Amygdala (tissue), 56 donors: ENCODE results near the gene OR52B2.

Experiments
- DNase-seq, 56 donors: peaks; one replicate each; lab custom pipeline; 2025; lab: John Stamatoyannopoulos, UW

OR52B2 gene

DNA sequence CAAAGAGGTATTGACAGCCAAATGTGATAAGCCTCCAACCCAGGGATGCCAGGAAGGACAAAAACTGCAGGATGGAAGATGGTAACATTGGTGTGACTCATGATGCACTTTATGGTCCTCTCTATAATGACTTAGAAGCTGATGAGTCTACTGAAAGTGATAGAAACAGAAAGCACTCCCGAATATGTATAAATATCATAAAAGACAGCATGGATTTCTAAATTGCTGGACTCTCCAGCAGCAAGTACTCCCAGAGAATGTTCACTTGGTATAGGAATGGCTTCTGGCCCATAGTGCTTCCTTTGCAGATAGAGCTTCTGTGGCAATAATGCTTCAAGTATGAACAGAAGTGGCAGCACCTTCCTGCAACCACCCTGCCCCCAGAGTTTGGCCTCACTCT is at the start of gene OR52B2:
OR52B2 (minus strand) TSS at position 101 of the 400 bp plus-strand sequence; CDS start at position 101, 0 bp downstream.
- DNase-seq, result no peak

DNA sequence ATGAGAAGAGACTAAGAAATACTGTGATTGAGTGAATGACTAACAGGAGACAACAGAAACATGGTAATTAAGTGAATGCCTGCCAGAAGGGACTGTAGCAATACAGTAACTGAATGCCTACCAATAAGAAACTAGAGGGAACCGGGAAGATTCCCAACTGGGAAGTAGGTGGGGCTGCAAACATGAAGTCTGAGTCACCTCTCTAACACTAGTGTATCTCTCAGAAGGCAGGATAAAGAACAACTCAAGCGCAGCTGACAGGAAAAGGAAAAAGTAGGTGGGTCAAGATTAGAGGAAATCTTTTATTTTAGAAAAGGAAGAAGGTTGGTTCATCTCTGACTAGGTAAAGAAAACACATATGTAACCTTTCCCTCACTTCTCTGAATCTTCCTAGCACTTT is 49.2 kb upstream of the OR52B2 start:
- peak in 1 of 56 donors; percentile 5 for DNase-seq

DNA sequence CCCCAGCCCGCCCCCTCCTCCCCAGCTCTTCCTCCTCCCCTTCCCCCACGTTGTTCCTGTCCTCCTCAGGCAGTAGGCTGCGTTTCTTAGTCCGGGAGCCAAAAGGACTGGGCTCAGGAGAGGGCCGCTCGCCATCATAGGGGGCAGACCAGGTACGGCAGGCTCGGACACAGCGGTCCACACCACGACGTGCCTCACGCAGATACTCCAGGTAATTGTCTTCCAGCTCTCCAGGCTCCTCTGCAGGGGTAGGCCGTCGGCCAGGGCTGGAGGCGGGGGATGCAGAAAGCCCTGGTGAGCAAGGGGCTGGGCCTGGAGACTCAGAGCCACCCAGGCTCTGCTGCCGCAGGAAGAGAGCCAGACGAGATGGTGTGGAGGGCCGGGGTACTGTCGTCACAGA is 47.6 kb upstream of the OR52B2 start:
- DNase-seq, result no peak

DNA sequence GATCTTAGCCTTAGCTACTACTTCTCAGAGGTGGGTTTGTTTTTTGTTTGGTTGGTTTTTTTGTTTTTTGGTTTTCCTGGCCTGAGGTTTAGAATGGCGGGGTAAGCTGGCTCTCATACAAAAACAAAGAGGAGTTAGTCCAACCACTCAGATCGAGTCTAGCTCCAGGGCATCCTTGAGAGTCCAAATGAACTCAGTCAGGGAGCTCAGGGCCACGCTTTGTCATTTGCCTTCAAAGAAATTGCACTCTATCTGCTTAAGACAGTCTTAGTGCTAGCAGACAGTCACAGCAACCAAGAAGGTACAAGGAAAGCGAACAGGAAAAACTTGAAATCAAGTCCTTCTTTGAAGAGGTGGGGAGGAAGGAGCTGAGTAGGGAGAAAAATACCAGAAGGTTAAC is 46.4 kb upstream of the OR52B2 start:
- no peak for DNase-seq

DNA sequence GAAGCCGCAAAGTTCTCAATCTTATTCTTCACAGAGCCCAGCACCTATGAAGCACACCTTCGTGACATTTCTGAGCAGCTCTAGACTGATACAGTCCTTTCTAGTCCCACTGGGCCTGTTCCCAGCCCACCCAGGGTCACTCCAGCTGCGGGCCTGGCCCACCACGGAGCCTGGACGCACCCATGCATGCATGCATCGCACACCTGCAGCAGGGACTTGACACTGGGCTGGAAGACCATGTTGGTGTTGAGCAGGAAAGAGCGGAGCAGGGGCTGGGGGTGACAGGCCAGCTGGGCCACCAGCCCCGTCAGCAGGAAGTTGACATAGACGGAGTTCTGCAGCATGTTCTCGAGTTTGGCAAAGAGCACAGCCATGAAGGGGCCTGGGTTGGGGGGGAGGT is 44.4 kb upstream of the OR52B2 start:
- DNase-seq, result no peak

DNA sequence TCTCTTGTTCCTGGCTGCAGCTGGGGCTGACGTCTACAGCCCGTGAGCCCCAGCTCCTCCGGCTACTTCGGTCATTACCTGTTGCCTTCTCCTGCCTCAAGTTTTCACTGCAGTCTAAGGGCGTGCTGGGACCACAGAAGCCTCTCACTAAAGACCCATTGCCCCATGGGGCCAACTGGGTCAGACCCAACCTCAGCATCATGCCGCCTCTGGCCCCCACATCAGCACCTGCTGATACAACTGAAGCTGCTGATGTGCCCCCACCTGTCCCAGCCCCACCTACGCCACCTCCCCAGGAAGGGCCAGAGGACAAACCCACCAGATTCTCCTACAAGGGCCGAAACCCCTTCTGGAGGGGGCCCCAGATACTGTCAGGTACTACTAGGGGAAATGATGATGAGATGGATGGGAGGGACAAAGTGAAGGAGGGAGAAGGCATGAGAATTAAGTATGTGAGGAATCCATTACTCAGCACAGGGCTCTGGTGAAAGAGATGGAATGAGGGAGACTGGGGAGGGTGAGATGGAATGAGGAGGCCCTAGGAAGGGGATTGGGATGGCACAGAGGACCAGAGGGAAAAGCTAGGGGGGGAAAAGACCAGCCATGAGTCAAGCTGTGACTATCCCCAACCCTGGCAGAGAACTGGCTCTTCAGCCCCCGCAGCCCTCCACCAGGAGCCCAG is 40.3 kb upstream of the OR52B2 start:
- no peak for DNase-seq

DNA sequence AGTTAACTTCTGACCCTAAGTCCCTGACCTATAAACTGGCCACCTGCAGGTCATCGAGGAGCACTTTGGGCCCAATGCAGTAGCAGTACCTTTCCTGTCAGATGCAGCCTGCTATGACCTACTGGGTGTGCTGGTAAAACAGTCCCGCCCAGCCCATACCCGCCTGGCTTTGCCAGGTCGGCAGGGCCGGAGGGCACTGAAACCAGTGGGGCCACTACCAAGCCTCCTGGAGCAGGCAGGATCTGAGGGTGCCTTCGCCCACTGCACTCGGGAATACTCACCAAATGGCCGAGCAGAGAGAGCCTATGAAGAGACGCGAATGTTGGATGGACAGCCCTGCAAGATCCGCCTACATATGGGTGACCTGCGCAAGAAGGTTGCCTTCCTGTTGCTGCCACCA is 39.7 kb upstream of the OR52B2 start:
- DNase-seq, result no peak

DNA sequence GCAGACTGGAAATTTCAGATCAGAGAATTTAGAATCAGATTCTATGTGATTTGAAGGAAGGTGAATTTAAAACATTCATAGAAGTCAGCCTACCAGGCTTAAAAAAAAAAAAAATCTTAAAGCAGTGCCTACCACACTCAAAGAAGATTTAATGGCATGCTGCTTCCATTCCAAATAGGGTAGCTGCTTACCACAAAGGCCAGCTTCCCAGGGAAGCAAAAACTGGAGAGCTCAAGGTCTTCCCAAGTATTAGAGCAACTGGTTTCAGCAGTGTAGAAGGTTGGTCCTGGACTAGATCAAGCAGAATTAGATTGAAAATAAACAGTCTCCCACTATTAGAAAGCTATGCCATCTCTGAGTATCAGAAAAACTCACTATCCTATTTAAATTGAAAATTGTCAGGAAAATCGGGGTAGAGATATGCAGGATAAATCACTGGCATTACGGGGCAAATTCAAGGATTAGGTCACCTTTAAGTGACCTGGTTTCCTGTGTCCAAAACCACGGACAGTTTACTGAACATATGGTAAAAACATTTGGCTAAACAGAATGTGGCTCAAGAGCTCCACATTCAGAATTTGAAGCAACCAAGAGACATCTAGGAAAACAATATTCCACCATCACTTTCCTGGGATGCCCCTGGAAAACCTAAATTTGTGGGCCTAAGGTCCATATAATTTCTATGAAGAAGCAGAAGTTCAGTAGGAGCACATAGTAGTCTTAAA is 36.5 kb upstream of the OR52B2 start:
- no peak for DNase-seq

DNA sequence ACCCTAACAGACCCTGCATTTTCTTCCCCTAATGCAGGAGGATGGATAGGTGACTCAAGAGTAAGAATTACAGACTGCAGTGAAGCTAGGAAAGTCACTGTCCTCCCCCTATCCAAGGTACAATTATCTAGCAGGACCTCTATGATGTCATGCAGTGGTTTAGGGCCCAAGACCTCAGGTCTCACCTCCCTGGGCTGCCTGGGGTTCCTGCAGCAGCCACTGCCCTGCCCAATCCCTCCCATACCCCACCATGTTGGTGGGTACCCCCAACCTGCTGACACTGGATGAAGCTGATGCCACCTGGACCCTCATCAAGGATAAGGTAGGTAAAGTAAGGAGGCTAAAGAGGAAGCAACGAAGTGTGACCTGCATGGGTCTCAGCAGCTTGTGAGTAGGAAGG is 35.2 kb upstream of the OR52B2 start, which contains the start of gene C11orf42:
C11orf42 (plus strand) TSS at position 192 of the 400 bp plus-strand sequence; CDS start at position 251, 59 bp downstream.
- no peak for DNase-seq

DNA sequence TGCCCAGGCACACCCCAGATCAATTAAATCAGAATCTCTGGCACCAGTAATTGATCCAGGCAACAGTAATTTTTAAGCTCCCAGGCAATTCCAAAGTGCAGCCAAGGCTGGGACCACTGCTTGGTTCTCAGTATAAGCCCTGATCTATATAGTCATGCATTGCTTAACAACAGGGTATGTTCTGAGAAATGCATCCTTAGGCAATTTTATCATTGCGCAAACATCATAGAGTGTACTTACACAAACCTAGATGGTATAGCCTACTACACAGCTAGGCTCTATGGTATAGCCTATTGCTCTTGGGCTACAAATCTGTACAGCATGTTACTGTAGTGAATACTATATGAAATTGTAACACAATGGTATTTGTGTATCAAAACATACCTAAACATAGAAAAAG is 34.6 kb upstream of the OR52B2 start:
- DNase-seq, result no peak

DNA sequence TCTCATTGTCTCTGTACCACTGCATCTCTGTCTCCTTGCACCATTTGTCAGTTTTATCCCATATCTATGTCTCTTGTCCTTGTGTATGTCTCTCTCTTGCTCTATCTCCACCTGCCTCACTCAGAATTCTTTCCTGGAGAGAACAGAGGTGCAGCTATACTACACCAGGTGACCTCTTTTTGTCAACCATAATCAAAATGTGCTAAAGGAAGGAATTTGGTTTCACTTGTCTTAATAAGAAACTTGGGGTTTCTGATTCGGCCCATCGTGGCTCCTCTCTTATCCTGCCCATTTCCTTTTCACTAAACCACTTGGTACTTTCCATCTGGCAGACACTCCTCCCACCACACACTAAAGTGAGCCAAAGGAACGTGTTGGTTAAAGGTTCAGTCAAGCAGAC is 33.2 kb upstream of the OR52B2 start:
- DNase-seq, result no peak

DNA sequence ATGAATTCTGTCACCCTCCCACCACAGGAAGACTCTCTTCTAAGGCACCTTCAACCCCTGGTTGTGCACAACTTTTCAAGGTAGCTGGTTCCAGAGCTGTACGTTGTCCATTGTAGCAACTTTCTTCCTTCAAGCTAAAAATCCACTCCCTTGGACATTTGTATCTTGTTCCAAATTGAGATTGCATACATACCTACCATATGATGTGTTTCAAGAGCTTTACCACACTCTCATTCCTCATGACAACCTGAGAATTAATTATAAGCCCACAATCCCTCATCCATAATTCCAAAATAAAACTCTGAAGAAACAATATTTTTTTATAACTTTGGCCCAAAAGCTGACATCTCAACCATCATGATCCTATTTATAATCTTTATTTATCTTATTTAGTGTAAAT is 31.9 kb upstream of the OR52B2 start:
- no peak for DNase-seq

DNA sequence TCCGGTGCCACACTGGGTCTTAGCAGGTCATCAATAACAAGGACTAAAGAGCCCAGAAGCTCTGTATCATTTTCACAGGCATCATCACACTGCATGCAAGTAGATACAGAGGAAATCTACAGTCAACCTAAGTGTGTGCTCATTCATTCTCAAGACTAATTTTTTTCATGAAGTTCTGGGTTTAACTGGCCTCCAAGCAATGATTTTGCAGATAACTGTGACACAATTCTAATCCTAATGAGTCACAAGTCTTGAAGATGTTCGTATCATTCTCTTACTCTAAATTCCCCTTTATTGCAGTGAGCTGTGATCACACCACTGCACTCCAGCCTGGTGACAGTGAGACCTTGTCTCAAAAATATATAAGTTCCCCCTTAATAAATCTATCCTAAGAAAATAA is 31.4 kb upstream of the OR52B2 start:
- DNase-seq, result no peak

DNA sequence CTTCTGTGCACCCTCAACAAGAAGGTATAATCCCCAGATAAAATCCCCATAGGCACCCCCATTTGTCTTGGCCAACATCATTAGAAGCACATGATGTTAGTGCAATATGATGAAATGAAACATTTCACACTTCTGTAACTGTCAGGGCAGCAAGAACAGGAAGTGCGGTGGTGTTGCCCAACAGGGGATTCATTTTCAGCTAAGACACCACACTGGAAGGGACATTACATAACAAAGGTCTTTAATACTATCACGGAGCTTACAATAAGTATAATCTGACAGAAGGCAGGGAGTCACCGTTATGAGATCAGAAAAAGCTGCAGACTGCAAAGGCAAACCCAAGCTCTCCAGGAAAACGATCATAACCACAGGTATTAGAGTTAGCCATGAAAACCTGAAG is 30.8 kb upstream of the OR52B2 start:
- peak in 2 of 56 donors; percentile 9 to 28 for DNase-seq

DNA sequence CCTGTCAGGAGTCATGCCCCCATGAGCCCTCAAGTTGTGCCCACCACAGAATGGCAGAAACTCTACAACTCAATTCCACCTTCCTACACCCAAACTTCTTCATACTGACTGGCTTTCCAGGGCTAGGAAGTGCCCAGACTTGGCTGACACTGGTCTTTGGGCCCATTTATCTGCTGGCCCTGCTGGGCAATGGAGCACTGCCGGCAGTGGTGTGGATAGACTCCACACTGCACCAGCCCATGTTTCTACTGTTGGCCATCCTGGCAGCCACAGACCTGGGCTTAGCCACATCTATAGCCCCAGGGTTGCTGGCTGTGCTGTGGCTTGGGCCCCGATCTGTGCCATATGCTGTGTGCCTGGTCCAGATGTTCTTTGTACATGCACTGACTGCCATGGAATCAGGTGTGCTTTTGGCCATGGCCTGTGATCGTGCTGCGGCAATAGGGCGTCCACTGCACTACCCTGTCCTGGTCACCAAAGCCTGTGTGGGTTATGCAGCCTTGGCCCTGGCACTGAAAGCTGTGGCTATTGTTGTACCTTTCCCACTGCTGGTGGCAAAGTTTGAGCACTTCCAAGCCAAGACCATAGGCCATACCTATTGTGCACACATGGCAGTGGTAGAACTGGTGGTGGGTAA is 29.2 kb upstream of the OR52B2 start, which contains the start of gene OR52W1:
OR52W1 (plus strand) TSS at position 51 of the 637 bp plus-strand sequence; CDS start at position 51, 0 bp downstream.
- DNase-seq, result no peak

DNA sequence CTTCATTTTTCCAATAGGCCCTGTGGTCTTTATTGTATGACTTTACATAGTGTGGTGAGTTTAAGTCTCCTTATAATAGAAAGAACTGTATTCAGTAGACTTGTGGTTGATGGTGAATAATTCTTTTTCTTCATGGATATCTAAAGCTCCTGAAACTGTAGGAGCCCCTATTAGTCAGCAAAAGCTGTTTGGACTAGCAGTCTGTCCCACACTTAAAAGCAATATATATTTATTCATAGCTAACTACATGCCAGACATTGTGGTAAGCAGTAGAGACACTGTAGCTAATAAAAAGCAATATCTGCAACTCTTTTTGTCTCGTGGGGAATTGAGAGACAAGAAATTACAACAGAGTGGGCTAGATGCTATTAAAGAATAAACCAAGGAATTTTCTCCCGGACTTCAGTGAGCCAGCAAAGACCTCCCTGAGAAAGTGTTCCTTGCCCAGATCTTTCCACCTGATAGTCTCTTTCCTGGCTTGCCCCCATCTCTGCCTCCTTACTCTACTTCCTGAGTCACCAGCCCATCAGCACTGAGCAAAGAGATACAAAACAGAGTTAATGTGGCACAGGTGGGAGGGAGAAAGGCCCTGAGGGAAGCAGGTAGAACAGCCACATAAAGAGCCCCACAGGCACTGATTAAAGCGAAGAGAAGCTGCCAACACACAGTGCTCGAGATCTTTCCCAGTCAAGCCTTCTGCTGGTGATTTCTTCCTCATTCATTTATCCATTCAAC is 27.5 kb upstream of the OR52B2 start:
- no peak for DNase-seq

DNA sequence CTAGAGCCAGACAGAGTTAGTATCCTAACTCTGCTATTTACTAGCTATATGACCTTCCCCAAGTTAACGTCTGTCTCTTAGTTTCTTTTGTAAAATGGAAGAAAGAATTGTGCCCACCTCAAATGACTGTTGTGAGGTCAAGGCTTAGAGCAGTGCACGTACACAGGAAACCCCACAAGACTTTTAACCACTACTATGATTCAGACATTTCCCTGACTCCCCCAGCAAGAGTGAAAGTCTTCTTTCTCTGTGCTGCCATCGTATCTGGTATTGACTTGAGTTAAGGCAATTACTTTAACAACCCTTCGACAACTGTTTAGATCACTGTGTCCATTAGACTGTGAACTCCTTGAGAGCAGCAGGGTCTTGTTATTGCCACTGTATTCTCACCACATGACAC is 26.3 kb upstream of the OR52B2 start:
- DNase-seq, result no peak

DNA sequence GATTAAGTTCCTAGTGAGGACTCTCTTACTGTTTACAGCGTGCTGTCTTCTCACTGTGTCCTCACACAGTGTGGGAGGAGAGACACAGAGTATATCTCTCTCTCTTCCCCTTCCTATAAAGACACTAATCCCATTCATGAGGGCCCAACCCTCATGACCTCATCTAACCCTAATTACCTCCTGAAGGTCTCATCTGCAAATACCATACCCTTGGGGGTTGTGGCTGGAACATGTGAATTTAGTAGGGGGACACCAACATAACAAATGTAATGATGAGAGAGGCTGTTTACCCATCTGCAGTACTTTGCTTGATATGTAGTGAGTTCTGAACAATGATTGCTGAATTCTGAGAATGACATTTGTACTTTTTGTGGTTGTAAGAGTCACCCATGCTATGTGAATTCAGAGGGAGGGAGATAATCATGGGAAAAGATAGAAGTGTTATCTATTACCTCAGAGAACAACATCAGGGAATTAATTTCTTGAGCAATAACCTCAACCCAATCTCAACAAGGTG is 24.0 kb upstream of the OR52B2 start:
- no peak for DNase-seq

DNA sequence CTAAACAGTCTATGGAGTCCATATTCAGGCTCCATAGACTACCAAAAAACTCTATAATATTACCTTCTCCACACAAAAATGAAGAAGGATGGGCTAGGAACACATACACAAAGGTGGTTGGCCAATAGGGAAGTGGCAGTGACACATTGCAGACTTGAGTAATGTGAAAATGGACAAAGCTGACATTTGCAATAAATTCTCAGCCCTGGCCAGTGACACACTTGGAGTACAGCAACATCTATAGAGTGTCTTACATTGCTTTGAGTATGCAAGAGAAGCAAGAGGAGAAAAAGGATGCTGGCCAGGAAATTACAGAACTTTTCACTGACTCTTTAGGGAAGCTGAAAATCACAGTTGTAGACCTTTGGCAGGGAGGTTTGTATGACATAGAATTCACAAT is 21.6 kb upstream of the OR52B2 start:
- DNase-seq, result no peak

DNA sequence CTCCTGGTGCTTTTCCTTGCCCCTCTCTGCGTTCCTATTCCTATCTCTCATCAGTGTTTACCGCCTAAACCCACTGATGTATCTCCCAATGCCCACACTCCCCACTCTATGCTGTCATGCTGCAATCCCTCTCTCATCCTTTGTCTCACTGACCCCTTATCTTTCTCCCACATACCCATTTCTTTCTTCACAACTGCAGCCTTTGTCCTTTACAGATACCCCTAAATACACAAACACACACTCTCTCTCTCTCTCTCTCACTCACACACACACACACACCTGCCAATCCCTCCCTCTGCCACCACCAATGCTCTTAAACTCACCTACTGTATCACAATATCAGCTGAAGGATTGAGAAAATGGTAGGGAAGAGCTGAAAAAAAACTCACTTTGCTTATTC is 5.3 kb upstream of the OR52B2 start:
- no peak for DNase-seq
